GM19025 (cell line): Measurements from ENCODE around the gene TIMP3.

Source experiments
- ATAC-seq: cut with Tn5 transposase; IDR thresholded peaks from one replicate; pipeline ENCODE4 v1.9.1; 2021; ENCODE audit warnings: mild to moderate bottlenecking, low read depth, moderate library complexity; ENCODE audit not compliant: unreplicated experiment

TIMP3 gene

GRCh38 chr22:32827049-32827602 lies 25.6 kb downstream of the TIMP3 start:
- no peak for ATAC-seq

- no peak for ATAC-seq
Observed at GRCh38 chr22:32828150-32828549, 26.6 kb downstream of the TIMP3 start.

- ATAC-seq, result no peak
Observed at GRCh38 chr22:32828561-32828960, 27.1 kb downstream of the TIMP3 start.

GRCh38 chr22:32829451-32829851 lies 27.9 kb downstream of the TIMP3 start:
- no peak for ATAC-seq

- ATAC-seq, result no peak
Observed at GRCh38 chr22:32830473-32830872, 29.0 kb downstream of the TIMP3 start.

- ATAC-seq, result no peak
Observed at GRCh38 chr22:32830957-32831356, 29.5 kb downstream of the TIMP3 start.

GRCh38 chr22:32831584-32831983 lies 30.1 kb downstream of the TIMP3 start:
- ATAC-seq, result no peak

GRCh38 chr22:32832174-32832573 lies 30.7 kb downstream of the TIMP3 start:
- ATAC-seq, result no peak

GRCh38 chr22:32836280-32837123 lies 35.0 kb downstream of the TIMP3 start:
- ATAC-seq, result no peak

- no peak for ATAC-seq
Observed at GRCh38 chr22:32837142-32837541, 35.6 kb downstream of the TIMP3 start.

- ATAC-seq, result no peak
Observed at GRCh38 chr22:32837803-32838202, 36.3 kb downstream of the TIMP3 start.

GRCh38 chr22:32839831-32840584 lies 38.5 kb downstream of the TIMP3 start:
- ATAC-seq, result no peak

- no peak for ATAC-seq
Observed at GRCh38 chr22:32841175-32841574, 39.7 kb downstream of the TIMP3 start.

- no peak for ATAC-seq
Observed at GRCh38 chr22:32842486-32842885, 41.0 kb downstream of the TIMP3 start.

- ATAC-seq, result no peak
Observed at GRCh38 chr22:32843300-32843699, 41.8 kb downstream of the TIMP3 start.

- no peak for ATAC-seq
Observed at GRCh38 chr22:32844251-32844650, 42.7 kb downstream of the TIMP3 start.

- ATAC-seq, result no peak
Observed at GRCh38 chr22:32846780-32847491, 45.4 kb downstream of the TIMP3 start.

- no peak for ATAC-seq
Observed at GRCh38 chr22:32848226-32848625, 46.7 kb downstream of the TIMP3 start.

- ATAC-seq, result no peak
Observed at GRCh38 chr22:32849501-32849900, 48.0 kb downstream of the TIMP3 start.

- no peak for ATAC-seq
Observed at GRCh38 chr22:32850157-32850556, 48.7 kb downstream of the TIMP3 start.
